Posterior cingulate gyrus (tissue), 11 donors: Measurements from ENCODE around the gene CRYBG1.
A peak's percentile ranks its signal among the peaks of the same experiment; 100 is the strongest.
"Not testable (repeated sequence)": the region's sequence is repeated elsewhere in the genome, so short reads cannot be mapped to it uniquely, and the experiment has no call there.

Source experiments
- DNase-seq, 10 donors: peaks; one replicate each; pipeline versions ENCODE4 v3.0.0 to v3.0.0-alpha.2; 2020 to 2021; ENCODE audit warnings: mixed read lengths in 3 of 10
- intact Hi-C: fragments of 100-400 bp; cut with DNase I; formaldehyde crosslinking; loops from one replicate; pipeline ENCODE4 v1.15.1; 2023

The CRYBG1 gene

DNA sequence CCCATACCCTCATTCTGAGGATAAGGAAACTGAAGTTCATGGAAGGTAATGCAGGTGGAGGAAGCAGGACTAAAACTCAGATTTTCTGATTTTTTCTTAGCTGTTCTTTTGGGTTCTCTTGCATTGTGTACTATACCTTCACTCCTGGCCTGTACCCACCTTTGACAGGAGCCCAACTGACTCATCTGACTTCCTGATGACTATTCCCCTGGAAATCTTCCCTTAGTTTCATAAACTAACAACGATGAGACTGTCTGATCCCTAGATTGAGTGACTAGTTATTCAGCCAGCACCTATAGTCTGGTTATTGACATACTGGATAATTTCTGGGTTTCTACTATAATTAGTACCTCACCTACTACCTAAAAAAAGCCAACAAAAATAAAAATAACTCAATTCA is 10.1 kb downstream of the CRYBG1 start:
- no peak for DNase-seq
- intact Hi-C loops, result no loop called here

DNA sequence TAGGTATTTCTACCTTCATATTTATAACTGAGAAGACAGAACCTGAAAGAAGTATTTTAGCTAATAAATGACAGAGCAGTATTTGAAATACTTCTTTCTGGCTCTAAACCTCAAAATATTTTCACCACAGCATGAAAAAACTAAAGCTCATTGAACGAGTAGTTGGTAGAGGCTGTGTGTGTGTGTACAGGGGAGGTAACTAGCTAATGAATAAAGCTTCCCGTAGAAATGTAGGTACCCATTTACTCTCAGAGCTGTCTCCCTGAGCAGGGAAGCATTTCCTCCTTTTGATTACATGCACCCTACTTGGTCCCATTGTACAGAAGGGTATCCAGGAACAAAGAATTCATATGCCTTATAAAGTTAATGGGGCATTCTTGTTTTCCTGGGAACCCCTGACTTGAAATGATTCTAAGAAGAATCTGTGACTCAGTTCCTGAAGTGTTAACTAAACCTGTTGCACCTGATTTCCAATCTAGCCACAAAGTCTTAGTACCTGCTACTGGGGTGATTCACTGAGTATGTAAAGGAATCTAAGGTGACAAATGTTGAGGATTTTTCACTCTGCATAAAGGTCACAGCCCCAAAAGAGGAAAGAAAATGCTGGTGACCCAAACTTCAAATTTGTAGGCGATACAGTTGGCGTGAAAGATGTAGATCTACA is 12.5 kb downstream of the CRYBG1 start:
- no peak for DNase-seq
- intact Hi-C loops, result no loop called here

DNA sequence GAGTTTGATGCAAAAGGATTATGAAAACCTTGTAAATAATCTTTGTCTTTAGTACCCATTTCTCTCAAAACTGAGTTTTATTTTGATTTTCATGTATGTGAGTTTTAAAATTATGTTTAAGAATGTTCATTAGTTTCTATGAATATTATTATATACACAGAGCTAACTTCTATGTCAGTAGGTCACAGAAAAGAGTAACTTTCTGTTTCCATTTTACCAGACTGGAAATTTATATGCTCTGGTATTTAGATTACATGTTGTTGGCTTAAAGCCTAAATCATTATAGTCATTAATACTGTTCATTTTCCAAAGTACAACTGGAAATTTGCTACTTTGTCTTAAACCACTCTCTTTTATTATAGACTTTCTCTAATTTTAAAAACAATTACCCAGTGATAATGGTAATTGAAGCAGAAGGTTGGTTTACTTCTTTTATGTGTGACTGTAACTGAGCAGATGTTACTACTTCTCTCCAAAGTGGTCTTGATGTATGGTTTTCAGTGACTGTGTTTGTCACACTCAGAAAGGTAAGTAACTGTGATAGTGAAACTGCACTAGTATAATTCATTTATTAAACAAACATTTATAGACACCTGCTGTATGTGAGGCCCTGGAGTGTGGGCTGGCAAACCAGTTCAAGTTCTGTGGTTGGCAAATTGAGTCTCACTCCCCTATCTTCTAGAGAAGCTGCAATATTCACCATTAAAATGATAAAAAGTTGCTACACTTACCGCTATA is 13.2 kb downstream of the CRYBG1 start:
- no peak for DNase-seq
- intact Hi-C loops, result no loop called here

DNA sequence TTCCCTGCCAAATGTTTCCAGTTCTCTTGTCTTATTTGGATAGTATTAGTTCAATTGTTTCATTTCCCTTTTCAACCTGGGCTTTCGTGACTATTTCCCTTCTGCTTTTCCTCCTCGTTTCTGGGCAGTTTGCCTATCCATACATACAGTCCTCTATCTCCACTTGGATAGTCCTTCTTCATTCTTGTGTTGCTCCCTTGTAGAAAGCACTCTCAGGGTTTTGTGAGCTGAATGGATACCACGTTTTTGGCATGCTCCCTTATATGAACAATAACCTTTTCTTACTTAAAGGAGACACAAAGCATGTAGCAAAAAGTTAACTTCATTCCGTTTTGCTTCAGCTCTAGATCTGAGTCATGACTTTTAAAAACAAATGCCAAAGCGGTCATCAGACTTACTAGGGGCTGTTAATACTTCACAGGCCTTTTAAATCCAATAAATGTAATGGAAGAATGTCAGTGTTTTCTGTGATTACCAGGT is 16.6 kb downstream of the CRYBG1 start:
- intact Hi-C loops, result no loop called here
- no peak for DNase-seq

DNA sequence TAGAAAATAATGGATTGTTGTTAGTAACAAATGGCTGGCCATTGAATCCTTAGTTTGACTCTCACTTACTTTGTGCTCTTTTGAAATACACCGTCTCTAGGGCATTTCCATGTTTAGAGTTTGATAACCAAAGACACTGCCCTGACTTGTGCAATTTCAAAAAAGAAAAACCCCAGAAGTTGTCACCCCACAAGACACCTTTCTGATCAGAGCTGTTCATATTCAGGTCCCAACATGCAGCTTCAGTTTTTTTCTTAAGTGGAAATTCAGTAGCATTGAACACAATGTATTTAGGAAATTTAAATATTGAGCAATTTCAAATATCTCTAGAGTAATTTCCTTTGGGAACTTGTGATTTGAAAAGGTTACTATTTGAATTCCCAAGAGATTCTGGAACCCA is 19.4 kb downstream of the CRYBG1 start:
- intact Hi-C loops, result no loop called here
- DNase-seq, result no peak

DNA sequence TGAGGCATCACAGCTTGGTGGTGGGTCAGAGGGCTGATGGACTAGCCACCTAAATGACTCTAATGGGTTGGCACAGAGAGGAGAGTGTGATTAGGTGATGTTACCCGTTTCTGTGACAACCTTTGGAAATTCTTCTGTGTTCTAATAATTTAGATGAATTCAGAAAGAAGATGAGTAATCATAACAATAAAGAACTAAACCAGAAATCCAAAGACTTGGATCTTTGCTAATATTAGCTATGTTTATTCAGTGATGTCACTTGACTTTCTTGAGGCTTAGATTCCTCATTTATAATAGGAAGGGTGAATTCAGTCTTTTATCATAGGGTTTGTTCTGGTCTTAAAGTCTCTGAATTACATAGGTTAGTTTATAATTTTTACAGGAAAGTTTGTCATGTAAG is 19.9 kb downstream of the CRYBG1 start:
- intact Hi-C loops, result no loop called here

DNA sequence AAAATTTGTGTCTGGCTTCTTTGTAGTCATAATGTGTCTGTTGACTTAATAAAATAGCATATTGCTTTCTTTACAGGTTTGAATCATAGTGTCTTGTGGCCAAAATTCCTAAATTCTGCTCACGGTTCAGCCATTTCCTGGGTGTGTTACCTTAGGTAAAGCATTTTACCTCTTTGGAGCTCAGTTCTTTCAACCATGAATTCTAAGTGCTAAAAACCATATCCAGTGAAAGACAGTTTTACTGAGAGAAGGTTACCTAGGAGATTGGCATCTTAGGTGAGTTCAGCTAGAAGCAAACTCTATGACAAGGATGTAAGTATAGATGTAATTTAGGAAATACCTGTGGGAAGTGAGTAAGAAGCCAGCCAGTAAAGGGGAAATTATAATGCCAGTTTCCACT is 20.7 kb downstream of the CRYBG1 start:
- DNase-seq, result no peak
- intact Hi-C loops, result no loop called here

More for the DNA sequence above, 19.9 kb downstream of the CRYBG1 start:
- no peak for DNase-seq

DNA sequence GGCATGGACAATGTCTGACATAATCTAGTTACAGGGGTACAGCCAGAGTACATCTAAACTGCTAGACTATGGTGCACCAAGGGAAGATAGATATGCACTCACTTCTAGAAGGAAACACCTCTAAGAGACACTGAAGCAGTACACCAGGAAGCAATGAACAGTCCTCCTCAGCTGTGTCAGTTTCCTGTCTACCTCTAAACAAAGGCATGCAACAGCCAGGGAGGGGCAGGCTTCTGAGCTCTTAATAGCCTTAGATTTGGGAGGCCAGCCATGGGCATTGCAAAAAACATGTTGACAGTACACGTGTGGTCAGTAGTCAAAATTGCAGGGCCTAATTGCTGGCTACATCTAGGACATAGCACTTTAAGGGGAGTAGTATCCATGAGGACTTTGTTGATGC is 21.4 kb downstream of the CRYBG1 start:
- intact Hi-C loops, result no loop called here
- DNase-seq, result no peak

DNA sequence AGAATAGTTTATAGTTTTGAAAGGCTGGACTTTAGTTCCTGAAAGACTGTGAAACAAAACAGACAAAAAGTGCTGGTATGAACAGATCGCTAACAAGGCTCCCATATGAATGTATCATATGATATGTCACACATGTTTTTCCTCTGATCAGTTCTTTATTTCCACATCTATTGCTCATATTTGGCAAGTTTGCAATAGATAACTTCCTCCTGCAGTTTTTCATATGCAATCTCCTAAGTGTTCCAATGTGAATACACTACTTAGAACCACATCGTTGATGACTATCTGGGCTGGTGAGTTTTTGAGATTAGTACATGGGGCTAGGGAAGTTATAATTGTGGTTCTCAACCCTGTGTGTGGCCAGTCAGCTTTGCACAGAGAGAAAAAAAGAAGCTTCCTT is 23.1 kb downstream of the CRYBG1 start:
- DNase-seq, result no peak
- intact Hi-C loops, result no loop called here

DNA sequence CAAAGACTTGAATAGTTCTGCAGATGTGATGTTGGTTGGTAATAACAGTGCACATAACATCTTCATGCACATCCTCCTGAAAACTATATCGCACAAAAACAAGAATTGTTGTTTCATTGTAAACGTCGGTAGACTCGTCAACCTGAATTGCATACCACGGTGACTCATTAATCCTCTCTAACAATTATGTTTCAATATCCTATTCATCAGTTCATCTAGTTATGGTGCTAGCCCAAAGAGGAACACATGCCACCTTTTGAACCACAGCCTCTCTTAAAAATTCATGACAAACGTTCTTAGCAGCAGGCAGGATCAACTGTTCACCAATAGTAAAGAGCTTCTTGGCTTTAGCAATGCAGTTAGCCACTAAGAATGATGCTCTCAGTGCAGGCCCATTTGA is 25.0 kb downstream of the CRYBG1 start:
- no peak for DNase-seq
- intact Hi-C loops, result no loop called here

DNA sequence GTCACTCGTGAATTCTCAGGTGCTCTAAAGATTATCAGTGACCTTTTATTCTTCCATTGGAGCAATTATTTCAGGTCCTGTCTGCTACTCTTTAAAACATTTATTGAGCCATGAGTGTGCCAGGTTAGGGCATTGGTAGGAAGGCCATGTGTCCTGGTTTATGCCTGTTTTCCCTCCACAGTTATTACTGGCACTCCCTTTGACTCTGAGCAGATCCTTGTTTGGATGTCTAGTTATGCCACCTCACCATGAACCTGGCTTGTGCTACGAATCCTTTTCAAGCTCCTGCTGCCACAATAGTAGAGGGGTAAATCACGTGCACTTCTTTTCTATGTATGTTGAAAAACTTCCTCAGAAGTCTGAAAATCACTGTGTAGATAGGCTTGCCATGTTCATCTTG is 27.4 kb downstream of the CRYBG1 start:
- intact Hi-C loops, result no loop called here
- DNase-seq, result no peak

DNA sequence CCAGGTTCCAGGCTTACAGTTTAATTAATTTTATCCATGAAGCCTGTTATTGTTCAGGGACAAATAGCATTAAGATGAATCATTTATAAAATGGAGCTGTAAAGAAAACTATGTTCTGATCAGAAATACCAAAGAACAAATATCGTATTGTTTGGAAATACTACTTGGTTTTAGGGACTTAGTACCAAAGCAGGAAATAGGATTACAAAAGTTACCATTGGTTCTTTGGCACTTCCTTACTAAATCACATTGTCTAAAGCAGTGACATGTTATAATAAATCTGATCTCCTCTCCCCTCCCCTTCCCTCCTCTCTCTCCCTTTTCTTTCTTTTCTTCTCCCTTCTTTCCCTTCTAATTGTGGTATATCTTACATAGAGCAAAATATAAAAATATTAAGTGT is 29.6 kb downstream of the CRYBG1 start:
- intact Hi-C loops, result no loop called here
- DNase-seq, result no peak

DNA sequence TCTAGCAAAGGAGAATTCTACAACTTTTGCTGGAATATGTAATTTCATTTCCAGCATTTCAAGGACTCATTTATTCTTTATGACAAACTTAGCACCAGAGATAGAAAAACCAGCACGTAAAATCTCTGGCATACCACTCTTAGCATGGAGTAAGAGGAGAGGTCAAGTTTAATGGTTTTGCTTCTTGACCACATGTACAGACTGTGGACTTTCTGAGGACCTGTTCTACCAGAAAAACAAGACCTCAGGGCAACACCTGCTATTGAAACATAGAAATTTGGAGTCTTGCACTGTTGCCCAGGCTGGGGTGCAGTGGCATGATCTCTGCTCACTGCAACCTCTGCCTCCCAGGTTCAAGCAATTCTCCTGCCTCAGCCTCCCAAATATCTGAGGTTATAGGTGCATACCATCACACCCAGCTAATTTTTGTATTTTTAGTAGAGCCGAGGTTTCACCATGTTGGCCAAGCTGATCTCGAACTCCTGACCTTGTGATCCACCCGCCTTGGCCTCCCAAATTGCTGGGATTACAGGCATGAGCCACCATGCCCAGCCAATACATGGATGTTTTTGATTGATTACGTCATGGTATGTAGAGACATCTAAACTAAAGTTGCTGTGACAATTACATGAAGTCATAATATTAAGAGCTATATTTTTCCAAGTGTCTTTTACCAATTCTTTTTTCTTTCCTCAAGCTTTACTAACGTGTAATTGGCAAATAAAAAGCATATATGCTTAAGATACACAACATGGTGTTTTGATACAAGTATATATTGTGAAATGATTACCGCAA is 36.1 kb downstream of the CRYBG1 start:
- no peak for DNase-seq
- intact Hi-C loops, result no loop called here

DNA sequence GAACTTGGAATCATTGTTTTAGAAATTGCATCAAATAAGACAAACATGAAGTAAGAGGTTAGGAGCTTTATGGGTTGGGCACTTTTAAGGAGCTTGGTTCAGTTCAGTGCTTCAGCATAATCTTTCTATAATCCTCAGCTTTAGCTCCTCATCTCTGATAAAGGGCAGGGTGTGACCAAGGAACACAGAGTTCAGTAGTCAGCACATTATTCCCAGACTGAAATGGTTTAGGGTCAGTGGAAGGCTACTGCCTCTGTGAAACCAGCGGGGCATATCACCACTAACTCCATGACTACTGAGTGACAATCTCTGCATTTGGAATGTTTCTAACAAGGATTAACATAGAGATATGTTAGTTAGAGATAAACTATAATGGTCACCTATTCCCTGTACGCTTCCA is 36.9 kb downstream of the CRYBG1 start:
- no peak for DNase-seq
- intact Hi-C loops, result no loop called here

DNA sequence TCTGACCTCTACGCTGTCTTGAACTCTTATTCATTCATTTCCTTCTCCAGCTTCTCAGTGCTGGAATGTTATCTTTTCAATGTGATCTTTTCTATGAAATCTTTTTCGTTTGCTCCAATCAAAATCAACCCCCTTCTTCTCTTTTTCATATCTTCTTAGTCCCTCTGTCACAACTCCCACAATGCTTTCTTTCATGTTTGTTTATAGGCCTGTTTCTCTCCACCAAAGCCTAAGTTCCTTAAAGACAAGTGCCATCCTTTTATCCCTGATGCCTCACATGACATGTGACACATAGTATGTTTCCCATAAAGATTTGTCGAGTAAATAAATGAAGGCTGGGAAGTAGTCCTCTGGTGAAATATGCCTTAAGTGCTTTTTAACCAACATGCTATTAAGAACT is 38.1 kb downstream of the CRYBG1 start:
- intact Hi-C loops, result no loop called here

DNA sequence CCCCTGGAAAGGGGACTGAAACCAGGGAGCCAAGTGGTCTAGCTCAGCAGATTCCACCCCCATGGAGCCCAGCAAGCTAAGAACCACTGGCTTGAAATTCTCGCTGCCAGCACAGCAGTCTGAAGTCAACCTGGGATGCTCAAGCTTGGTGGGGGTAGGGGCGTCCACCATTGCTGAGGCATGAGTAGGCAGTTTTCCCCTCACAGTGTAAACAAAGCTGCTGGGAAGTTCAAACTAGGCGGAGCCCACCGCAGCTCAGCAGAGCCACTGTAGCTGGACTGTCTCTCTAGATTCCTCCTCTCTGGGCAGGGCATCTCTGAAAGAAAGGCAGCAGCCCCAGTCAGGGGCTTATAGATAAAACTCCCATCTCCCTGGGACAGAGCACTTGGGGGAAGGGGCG is 44.5 kb downstream of the CRYBG1 start:
- intact Hi-C loops, DNase-seq: not testable (repeated sequence)

More for the DNA sequence above, 38.1 kb downstream of the CRYBG1 start:
- no peak for DNase-seq

DNA sequence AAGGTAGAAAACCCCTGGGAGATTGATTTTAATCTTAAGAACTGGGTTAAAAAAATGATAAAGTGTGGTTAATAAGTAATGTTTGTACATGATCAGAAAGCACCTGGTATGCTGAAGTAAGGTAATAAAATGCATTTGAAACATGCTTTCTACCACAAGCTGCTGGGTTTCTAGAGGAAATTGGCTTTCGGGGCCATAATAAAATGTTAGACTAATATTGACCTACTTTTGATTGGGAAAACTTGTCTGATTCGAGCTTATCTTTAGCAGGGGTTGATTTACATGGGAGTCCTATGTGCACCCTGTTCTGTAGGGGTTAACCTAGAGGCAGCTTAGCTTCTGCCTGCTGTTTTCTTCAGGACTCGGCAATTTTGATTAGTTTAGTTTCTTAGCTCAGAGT is 50.5 kb downstream of the CRYBG1 start:
- DNase-seq, result no peak
- intact Hi-C loops, result no loop called here

DNA sequence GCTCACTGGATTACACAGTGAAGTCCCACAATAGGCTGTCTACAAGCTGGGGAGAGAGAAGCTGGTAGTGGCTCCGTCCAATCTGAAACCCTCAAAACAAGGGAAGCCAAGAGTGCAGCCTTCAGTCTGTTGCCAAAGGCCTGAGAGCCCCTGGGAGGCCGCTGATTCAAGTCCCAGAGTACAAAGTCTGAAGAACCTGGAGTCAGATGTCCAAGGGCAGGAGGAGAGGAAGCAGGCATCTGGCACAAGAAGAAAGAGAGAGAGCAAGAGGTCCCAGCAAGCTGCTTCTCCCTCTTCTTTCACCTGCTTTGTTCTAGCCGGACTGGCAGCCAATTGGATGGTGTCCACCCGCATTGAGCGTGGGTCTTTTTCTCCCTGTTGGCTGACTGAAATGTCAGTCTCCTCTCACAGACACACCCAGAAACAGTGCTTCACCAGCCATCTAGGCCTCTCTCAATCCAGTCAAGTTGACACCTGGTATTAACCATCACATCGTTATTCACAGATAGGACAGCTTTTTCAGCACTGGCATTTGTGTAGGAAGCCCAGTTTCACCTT is 51.2 kb downstream of the CRYBG1 start:
- intact Hi-C loops, result no loop called here
- DNase-seq, result peak in 1 of 10 donors; percentile 32

DNA sequence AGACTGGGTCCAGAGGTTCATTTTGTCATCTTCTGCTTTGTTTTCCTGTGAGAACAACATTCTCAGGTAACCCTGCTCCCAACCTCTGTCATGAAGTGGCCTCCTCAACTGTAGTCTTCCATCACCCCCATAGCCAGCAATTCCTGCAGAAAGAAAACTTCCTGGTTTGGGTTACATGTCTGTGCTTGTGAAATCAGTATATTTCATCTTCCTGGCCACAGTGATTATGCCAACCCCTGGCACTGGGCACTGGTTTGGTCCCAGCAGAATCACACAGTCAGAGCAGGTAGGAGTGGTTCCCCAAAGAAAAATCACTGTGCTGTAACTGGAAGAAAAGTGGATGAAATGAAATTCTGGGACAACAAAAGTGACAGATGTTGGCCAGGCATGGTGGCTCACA is 52.5 kb downstream of the CRYBG1 start:
- intact Hi-C loops, result no loop called here
- DNase-seq, result no peak

DNA sequence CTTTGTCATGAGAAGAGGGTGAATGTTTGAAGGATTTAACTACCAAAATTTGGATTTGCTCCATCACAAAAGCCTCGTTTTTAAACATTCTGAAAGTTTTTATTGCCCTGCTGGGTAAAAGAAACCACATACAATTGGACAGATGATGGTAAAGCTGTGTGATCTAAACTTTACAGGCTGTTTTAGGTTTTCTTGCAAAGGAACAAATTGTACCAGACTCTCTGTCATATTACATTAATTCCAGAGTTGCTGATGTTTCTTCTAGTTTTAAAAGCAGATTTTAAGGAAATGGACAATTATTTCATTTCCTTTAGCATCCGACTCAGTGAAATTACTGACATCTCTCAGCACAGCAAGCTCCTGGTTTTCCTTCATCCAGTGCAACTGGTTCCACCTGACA is 53.2 kb downstream of the CRYBG1 start:
- no peak for DNase-seq
- intact Hi-C loops, result no loop called here

DNA sequence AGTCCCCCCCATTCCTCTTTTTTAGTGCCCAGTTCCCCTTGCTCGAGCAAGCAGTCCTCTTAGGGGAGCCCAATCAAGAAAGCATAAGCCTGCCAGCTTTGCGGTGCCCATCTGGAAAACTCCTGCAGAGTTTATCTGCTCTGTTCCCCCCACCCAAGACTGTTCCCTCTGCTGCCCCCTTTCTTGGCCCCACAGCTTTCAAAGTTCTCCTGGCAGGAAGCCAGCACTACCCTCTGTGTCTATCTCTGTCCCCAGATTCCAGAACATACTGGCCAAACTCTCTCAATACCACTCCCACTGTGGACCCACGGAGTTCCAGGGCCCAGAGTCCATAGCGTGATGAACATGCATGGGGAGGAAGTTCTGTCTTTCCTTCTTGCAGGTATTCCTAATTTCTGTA is 55.4 kb downstream of the CRYBG1 start:
- intact Hi-C loops, result no loop called here
- DNase-seq, result no peak
